Skin of body (tissue), 2 donors: Measurements from ENCODE around the gene IGSF23. TPM values are rescaled to one million over a fixed set of nuclear protein-coding genes. Genes with fewer than 3 reads are reported as not detected.

ENCODE experiments used
- small RNA-seq: library from RNA; depleted of rRNA; stranded (forward); fragments of <200 nt; gene quantifications from one replicate; pipeline ENCODE3, GENCODE V24; 2014; ENCODE audit warnings: low replicate concordance
- total RNA-seq: library from RNA; depleted of rRNA; stranded (reverse); fragments of >200 nt; gene quantifications from one replicate; pipeline ENCODE4 v1.2.3, GENCODE V29; 2014

IGSF23 gene
- total RNA-seq, 1 donor from 2014 or later: not detected

Small RNA genes within 50 kb of the gene (small RNA-seq; reads per million reads assigned to genes)
- gene AC243964.1: not detected

Other genes starting within 250 kb of the IGSF23 start
- gene ZNF285, start 212.0 kb upstream of the IGSF23 start, total RNA-seq: 2.8 TPM
- gene ZNF229, start 165.1 kb upstream of the IGSF23 start, total RNA-seq: 8.5 TPM
- gene ZNF180, start 113.0 kb upstream of the IGSF23 start, total RNA-seq: 10.0 TPM
- not detected for gene CEACAM20, start 83.9 kb upstream of the IGSF23 start, total RNA-seq
- 18.8 TPM for gene PVR, start 30.3 kb downstream of the IGSF23 start, total RNA-seq
- 3.4 TPM for gene CEACAM19, start 57.9 kb downstream of the IGSF23 start, total RNA-seq
- not detected for gene CEACAM16, start 85.6 kb downstream of the IGSF23 start, total RNA-seq
- gene BCL3, start 135.1 kb downstream of the IGSF23 start, total RNA-seq: 4.6 TPM
- 12.5 TPM for gene CBLC, start 164.3 kb downstream of the IGSF23 start, total RNA-seq
- 50.4 TPM for gene BCAM, start 195.5 kb downstream of the IGSF23 start, total RNA-seq
- 34.0 TPM for gene NECTIN2, start 232.7 kb downstream of the IGSF23 start, total RNA-seq